HG03521 (cell line): Measurements from ENCODE around the gene PROX1.

Experiments
- ATAC-seq: cut with Tn5 transposase; IDR thresholded peaks from one replicate; pipeline ENCODE4 v1.9.1; 2021; ENCODE audit warnings: mild to moderate bottlenecking, moderate library complexity; ENCODE audit not compliant: unreplicated experiment

PROX1 gene

DNA sequence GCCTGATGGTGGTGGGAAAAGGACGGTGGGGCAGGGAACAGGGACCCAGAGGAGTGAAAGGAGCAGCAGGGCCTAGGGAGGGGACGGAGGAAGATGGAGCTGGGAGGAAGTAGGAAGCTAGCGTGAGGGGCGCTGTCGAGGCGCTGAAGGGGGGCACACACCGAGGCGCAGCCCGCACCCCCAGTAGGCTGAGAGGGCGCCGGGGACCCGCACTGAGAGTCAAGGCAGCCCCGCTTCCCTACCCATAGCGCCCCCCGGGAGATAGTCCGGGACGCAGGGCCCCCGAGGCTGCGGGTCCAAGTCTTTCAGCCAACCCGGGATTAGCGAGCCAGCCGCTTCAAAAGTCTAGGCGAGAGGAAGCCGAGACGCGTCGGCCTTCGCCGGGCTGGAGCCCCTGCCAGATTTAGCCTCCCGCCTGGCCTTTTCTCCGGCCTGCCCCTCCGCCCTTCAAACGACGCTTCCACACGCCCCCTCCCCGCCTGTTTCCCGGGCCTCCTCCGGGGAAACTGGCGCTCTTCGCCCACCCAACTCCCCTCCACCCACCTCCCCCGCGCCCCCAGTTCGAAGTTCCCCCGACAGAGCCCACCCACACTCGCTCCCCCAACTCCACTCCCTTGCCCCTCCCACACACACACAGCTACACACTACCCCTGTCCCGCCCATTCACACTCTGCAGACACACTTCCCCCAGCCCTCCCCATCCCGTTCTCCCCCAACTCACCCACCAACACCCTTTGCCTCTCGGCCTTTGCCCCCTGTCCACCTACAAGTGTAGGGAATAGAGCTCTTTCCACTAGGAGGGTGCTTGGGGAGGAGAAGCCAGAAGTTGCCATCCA lies 7.8 kb upstream of the PROX1 start:
- no peak for ATAC-seq

DNA sequence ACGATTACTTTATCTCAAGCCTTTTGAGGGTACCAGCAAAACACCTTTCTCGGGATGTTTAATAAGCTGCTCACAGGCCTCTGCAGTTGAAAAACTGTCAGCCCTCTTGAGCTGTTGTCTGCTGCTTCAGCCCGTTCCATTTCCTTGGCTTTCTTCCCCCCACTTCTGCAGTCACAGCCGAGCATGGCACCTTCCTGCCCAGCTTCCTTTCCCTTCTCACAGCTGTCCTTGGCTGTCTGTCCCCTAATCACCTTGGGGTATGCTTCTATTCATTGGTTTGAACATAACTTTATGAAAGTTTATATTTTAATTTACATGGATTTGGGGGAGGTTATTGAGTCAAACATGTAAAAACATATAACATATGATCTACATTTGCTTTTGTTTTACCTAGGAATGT lies 6.9 kb upstream of the PROX1 start:
- ATAC-seq: no peak

- ATAC-seq: no peak
Observed at GRCh38 chr1:213982289-213982671, 5.5 kb upstream of the PROX1 start.

GRCh38 chr1:213982672-213983492 lies 4.9 kb upstream of the PROX1 start:
- ATAC-seq: no peak

DNA sequence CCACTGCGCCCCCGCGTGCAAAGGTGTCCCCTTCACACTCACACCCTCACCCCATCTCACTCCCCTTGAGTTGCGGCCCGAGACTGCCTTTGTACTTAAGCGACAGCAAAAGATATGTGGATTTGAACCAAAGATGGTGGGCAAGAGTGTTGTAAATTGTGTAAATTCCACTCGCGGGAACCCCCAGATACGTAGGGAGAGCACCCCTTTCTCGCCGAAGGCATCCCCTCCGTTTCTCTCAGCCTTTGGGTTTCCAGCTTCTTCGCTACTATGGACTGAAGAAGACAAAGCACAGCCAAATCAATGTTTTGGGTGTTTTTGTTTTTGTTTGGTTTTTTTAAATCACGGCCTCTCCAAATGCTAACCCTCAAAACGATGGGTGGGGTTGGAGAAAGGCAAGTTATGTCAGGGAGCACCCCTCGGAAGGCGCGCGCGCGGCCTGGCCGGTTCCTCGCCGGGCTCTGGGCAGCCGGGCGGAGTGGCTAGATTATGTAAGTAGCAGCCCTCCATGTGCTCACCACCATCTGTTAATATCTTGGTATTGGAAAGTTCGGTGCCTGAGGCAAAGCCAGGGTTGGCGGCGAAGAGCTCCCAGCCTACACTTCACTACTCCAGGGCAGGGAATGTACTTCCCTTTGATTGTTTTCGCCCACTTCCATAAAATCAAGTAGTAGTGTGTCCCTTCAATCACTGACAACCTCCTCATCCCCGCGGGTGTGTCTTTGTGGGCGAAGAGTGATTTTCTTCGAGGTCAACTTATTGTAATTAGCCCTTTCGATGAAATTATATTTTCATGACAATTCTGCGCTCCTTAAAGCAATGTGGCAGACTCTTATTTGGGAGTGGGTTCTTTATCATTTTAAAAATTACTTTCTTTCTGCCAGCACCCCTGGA lies 4.0 kb upstream of the PROX1 start:
- no peak for ATAC-seq

- no peak for ATAC-seq
Observed at GRCh38 chr1:213984387-213985208, 3.2 kb upstream of the PROX1 start.

GRCh38 chr1:213985209-213986019 lies 2.4 kb upstream of the PROX1 start:
- no peak for ATAC-seq

DNA sequence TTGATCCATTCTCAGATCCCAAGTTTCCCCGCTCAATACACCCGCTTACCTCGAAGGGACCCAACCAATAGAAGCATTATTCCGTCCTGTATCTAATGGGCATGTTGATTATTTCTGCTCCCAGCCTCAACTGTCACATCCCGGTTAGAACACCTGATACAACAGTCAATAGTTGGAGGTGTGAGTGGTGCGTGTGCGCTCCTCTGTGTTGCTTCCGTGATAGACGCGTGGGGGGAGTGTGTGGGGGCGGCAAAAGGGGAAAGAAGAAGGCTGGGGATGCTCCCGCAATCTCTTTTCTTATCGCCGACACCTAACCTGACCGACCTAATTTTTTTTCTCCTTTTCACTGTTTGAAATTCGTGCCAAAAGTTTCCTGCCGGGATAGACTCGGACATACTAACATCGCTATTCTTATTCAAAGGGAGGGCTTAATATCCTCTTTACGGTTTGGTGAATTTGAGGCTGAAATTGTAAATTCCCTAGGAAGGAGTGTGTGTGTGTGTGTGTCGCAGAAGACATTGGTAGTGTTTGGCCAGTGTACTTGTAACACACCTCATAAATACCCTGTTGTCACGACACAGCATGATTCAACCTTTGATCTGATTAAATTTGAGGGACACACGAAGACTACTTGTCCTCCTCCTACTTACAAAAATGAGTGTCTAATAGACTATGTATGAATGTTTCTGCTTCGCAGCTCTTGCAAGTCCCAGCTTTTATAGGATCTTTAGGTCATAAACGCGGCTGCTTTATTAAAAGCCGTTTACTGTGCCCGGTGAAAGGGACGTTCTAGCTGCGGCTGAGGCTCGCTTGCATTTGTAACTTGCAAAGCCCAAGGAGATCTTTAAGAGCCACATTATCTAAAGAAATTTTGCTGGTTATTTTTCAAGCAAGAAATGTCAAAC lies 1.5 kb upstream of the PROX1 start:
- no peak for ATAC-seq

GRCh38 chr1:213986925-213987250 lies 885 bp upstream of the PROX1 start:
- no peak for ATAC-seq

- ATAC-seq: peak; percentile 36
Observed at GRCh38 chr1:213987422-213987926, 299 bp upstream of the PROX1 start.

GRCh38 chr1:213988507-213989001 lies 781 bp downstream of the PROX1 start:
- no peak for ATAC-seq

- no peak for ATAC-seq
Observed at GRCh38 chr1:213989002-213989855, 1.5 kb downstream of the PROX1 start.

- ATAC-seq: no peak
Observed at GRCh38 chr1:213993929-213994328, 6.2 kb downstream of the PROX1 start.

DNA sequence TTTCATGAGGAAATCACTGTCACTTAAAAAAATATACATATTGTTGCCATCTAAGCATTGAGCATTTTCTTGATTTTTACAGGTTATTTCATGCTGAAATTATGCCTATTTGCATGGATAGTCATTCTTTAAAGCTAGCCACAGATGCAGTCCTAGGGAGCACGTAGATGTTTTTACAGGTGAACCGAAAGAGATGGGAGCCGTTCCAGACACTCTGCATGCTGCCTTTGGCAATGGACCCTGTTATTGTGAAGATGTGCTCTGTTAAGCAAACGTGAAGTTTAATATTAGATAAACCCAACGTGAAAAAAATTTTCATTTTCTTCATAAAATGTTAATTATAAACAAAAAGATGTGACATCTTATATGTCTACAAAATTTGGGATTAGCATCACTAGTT lies 7.1 kb downstream of the PROX1 start:
- no peak for ATAC-seq

DNA sequence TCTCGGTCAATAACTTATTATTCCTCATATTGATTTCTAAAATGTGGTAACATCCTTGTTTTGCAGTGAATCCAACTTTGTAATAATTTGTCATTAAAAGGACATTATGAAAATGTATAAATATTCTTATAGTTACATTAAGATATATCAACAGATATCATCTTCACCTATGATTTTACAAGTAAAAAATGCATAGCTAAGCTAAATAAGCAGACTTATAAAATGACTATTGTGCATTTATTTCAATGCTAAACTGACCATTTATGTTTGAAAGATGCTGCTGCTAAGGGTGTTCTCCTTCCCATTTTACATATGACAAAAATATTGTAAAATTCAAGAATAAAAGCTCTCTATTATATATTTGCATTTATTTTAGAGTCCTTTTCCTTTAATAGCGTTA lies 7.8 kb downstream of the PROX1 start:
- no peak for ATAC-seq

- ATAC-seq: no peak
Observed at GRCh38 chr1:213996320-213997037, 8.7 kb downstream of the PROX1 start.
